HG02870 (cell line): Measurements from ENCODE around the gene PTX4.

ENCODE experiments used
- ATAC-seq: cut with Tn5 transposase; IDR thresholded peaks from one replicate; pipeline ENCODE4 v1.9.1; 2021; ENCODE audit warnings: mild to moderate bottlenecking, moderate library complexity; ENCODE audit not compliant: unreplicated experiment

The PTX4 gene

DNA sequence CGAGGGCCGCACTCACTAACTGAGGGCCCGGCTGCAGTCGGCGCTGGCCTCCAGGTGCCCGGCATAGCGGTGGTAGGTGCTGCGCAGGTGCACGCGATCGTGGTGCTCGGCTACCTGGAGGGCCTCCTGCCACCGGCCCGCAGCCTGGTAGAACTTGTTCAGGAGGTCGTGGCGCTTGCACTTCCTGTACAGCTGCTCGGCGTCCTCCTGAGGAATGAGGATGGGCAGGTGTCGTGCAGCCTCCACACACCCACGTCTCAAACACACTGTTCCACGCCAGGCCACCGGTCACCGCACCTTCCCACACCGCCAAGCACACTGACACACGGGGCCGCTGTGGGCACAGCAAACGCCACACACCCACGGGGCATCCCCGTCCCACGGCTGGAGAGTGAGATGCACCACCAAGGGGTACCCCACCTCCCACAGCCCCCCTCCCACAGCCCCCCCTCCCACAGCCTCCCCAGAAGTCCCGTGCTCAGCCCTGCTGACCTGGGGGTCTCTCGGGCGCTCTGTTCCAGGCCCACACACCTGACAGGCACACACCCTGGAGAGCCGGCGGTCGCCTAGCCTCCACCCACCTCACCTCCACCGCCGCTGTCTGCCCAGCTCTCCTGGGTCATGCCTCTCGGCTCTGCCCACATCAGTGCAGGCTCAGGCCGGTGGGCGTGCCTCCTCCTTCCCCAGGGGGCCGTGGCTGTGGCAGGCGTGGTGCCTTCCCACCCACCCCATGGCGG lies 37.3 kb upstream of the PTX4 start:
- no peak for ATAC-seq

DNA sequence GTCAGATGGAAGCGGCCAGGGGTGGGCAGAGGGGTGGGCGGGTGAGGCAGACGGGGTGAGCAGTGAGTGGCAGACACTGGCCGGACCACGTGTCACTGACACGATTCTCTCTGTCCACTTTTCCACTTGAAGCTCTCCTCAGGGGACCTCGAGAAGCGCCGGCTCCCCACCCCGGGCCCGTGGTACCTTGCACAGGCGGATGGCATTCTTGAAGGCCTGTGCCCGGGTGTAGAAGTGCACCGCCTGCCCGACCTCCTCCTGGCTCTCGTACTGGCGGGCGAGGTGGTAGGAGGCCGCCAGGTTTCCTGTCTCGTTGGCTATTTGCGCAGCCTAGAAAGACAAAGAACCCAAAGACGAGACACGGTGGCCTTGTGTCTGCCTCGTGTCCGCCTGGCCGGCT lies 35.6 kb upstream of the PTX4 start:
- ATAC-seq, result no peak

GRCh38 chr16:1523581-1524245 lies 35.0 kb upstream of the PTX4 start:
- no peak for ATAC-seq

DNA sequence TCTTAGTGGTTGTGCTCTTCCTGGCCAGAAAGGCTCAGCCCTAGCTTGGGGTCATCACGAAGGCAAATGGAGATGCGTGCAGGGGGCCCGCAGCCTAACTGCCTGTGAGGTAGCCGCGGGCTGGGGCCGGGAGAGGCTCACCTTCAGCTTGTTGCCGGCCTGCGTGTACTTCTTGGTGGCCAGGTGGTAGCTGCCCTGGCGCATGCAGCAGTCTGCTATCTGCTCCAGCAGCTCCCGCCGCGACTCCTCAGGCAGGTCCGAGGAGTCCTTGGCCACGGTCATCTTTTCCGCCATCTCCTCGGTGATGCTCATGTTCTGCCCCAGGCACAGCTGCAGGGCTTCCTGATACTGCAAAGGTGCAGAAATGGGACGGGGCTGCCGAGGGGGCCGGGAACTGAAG lies 31.7 kb upstream of the PTX4 start:
- no peak for ATAC-seq

DNA sequence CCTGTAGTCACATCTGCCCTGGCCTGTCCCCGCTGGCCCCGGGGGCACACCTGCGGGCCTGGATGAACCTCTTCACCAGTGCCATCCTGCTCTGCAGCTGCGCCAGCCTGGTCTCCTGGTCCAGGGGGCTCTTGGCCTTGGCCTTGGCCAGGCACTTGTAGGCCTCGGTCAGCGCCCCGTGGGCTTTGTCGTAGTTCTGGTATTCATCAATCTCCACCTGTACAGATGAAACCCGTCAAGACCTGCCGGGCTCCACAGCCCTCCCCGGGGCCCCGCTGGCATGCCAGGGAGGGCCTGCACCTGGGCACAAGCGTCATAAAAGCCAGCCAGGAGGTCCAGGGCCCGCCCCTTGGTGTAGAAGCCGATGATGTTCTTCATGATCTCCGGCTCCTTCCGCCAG lies 31.1 kb upstream of the PTX4 start:
- no peak for ATAC-seq

DNA sequence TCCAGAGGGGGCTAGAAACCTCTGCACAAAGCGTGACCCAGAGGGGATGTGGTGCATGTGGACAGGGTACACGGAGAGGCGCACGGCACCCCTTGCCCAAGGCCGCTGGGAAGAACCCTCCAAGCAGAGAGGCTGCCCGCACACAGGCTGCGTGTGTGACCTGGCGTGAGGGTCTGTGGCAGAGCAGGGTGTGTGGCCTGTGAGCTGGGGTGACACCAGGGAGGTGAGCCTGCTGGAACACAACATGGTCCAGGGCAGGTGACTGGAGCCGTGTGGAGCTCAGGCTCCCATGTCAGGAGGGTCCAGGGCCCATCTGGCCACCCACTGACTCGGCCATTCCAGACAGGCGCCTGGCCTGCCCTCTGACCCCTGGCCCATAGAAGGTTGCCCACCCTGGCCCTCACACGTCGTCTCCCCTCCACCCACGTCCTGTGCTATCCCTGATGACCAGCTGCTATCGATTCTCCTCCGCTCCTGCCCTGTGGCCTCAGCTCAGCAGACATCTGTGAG lies 29.9 kb upstream of the PTX4 start:
- no peak for ATAC-seq

DNA sequence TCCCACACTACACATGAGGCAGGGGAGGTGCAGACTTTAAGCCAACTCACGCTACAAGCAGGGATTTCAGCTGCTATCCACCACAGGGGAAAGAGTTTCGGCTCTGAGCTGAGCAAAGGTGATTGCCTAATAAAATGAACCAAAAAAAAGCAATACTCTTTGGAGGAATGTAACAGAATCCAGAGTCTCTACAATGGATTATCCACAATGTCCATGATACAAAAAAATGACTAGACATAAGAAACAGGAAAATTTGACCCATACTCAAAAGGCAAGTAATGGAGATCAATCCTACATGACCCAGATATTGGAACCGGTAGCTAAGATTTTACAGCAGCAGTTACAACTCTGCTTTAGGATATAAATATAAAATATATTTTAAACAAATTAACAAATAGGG lies 25.8 kb upstream of the PTX4 start:
- ATAC-seq, result no peak

DNA sequence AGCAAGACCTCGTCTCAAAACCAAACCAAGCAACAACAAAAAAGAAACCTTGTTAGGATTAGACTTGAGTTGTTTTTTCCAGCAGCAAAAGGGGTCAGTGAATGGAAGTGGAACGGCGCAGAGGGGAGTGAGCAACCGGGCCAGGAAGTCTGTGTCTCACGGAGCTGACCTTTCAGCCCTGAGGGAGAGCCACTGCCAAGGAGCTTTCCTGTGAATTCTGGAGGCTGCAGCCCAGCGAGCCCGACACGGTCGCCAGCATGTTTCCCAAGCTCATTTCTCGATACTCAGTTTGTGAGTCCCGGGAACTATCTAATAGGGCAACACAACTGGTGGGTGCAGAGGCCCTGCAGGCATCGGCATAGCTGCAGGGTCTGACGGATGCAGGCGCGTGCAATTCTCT lies 24.0 kb upstream of the PTX4 start:
- no peak for ATAC-seq

GRCh38 chr16:1511662-1512569 lies 23.2 kb upstream of the PTX4 start:
- no peak for ATAC-seq

DNA sequence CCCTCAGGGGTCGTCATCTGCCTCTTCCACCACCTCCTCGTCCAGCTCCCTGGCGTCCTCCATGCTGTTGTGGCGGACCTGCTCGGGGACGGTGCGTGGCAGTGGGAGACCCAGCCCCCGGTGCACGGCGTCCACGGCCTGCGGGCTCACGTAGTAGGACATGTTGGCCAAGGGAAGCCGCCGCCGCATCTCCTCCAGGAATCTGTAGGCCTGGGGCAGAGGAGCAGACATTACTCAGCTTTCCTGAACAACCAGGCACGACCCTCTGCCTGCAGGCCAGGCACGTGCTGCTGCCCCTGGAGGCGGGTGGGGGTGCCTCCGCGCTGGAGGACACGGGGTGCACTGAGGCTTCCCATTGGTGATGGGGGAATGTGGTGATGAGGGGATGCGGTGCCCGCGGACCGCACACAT lies 22.2 kb upstream of the PTX4 start:
- no peak for ATAC-seq

GRCh38 chr16:1510272-1510671 lies 21.5 kb upstream of the PTX4 start:
- ATAC-seq, result no peak

DNA sequence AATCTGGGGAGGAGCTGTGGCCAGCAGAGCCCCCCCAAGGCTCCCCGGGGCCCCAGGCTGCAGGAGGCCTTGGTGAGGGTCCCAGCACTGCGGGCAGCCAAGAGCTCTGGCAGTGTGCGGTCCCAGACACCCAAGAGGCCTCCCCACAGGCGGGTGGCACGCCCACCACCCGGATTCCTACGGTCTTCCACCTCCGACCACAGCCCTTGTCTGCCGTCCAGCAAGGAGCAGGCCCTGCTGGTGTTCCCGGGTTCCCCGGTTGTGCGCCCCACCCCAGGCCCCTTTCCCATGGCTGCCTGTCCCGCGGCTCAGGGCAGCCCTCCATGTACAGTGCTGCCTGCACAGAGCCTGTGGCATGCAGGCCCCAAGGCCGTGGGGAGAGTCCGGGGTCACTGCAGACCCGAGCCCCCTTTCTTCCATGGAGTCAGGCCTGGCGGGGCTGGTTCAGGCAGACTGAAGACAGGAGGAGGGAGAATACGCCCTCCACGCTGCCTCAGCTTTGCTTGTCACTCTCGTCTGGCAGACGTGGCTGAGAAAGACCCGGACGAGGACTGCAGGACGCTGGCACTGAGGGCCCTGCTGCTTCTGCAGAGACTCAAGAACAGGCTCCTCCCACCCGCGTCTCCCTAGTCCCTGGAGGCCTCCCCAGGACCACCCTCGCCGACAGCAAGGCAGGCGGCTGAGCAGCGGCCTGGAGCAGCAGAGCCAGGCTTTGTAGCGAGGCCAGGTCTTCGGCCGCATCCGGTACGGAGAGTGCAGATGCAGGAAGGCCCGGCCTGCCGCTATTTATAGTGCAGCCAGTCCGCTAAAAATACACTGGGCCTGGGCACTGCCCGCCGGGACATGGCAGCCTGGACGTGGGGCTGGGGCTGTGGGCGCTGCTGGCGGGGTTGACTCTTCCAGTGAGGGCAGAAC lies 20.8 kb upstream of the PTX4 start:
- no peak for ATAC-seq

- no peak for ATAC-seq
Measured at GRCh38 chr16:1508494-1509187, 19.9 kb upstream of the PTX4 start.

DNA sequence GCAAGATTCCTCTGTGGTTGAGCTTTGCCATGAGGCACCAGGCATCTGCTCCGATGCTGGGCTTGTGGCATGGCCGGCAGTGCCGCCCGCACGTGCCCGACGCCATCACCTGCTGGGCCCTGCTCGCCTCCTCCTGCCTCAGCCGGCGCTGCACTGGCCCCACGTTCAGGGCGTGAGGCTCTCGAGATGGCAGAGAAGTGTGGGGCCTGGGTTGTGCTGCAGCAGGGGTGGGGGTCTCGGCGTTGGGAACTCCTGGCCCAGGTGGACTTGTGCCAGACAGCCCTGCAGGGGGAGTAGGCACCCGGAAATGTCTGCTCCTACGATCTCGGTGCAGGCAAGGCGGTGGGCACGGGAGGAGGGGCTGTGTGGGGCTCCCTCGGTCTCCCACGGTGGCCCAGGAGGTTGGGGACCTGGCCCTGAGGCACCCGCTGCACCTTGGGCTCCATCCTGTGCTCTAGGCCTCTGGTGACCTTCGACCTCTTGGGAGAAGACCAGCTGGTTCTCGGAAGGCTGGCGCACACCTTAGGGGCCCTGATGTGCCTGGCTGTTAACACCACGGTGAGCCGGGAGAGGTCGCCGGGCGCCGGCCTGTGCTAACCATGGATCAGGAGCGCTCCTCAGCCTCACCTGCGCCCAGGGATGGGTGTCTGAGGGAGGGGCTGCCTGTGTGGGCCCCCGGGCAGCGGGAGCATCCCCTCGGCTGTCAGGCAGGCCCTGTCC lies 17.9 kb upstream of the PTX4 start:
- ATAC-seq, result no peak

GRCh38 chr16:1505912-1506311 lies 17.2 kb upstream of the PTX4 start:
- no peak for ATAC-seq

- ATAC-seq, result no peak
Measured at GRCh38 chr16:1505073-1505844, 16.5 kb upstream of the PTX4 start.

GRCh38 chr16:1503110-1503955 lies 14.6 kb upstream of the PTX4 start:
- no peak for ATAC-seq
